GM23248 (cell line): ENCODE measurements around the gene OR10G3. TPM values are rescaled to one million over a fixed set of nuclear protein-coding genes. Genes with fewer than 3 reads are reported as not detected.

Experiments used
- DNase-seq: peaks from one replicate; pipeline ENCODE4 v3.0.0-alpha.2; 2015
- H2AFZ ChIP-seq: fragments of 200-600 bp; sonication (generic); 2 replicates; pipeline ENCODE4 v1.6.1; 2016; ENCODE audit warnings: antibody characterized with exemption
- H3F3A ChIP-seq: fragments of 200-600 bp; sonication (generic); 2 replicates; pipeline ENCODE4 v1.6.1; 2016; ENCODE audit warnings: mild to moderate bottlenecking, antibody characterized with exemption, mixed run types; ENCODE audit not compliant: insufficient read depth
- H3K27ac ChIP-seq: fragments of 200-600 bp; sonication (generic); 2 replicates; pipeline ENCODE4 v1.5.1; 2016; ENCODE audit warnings: mild to moderate bottlenecking
- H3K27me3 ChIP-seq: fragments of 200-600 bp; sonication (generic); replicated peaks from 2 replicates; pipeline ENCODE4 v1.6.1; 2016; ENCODE audit warnings: mild to moderate bottlenecking; ENCODE audit not compliant: insufficient read depth
- H3K36me3 ChIP-seq: fragments of 200-600 bp; sonication (generic); 2 replicates; pipeline ENCODE4 v1.6.1; 2016; ENCODE audit warnings: low read depth, mild to moderate bottlenecking
- H3K4me1 ChIP-seq: fragments of 200-600 bp; sonication (generic); 2 replicates; pipeline ENCODE4 v1.6.1; 2016; ENCODE audit warnings: mild to moderate bottlenecking; ENCODE audit not compliant: insufficient read depth
- H3K4me2 ChIP-seq: fragments of 200-600 bp; sonication (generic); one replicate; pipeline ENCODE4 v1.6.1; 2016; ENCODE audit warnings: mild to moderate bottlenecking; ENCODE audit not compliant: unreplicated experiment
- H3K4me3 ChIP-seq: fragments of 200-600 bp; sonication (generic); 2 replicates; pipeline ENCODE4 v1.5.1; 2016; ENCODE audit warnings: mild to moderate bottlenecking
- H3K79me2 ChIP-seq: fragments of 200-600 bp; sonication (generic); 2 replicates; pipeline ENCODE4 v1.6.1; 2016; ENCODE audit warnings: mild to moderate bottlenecking; ENCODE audit not compliant: insufficient read depth
- H3K9ac ChIP-seq: fragments of 200-600 bp; sonication (generic); 2 replicates; pipeline ENCODE4 v1.6.1; 2016; ENCODE audit warnings: mild to moderate bottlenecking
- H3K9me2 ChIP-seq: fragments of 200-600 bp; sonication (generic); 2 replicates; pipeline ENCODE4 v1.6.1; 2016; ENCODE audit warnings: mixed run types, mild to moderate bottlenecking, moderate library complexity; ENCODE audit not compliant: insufficient read depth
- H3K9me3 ChIP-seq: fragments of 200-600 bp; sonication (generic); one replicate; pipeline ENCODE4 v1.6.1; 2017; ENCODE audit warnings: low read depth
- H4K20me1 ChIP-seq: fragments of 200-600 bp; sonication (generic); 2 replicates; pipeline ENCODE4 v1.6.0; 2016; ENCODE audit not compliant: insufficient read depth
- EZH2 ChIP-seq: fragments of 200-600 bp; sonication (generic); IDR thresholded peaks from 2 replicates; pipeline ENCODE4 v1.6.1; 2018; ENCODE audit warnings: antibody characterized with exemption, mild to moderate bottlenecking; ENCODE audit not compliant: insufficient read depth, poor library complexity, severe bottlenecking
- EZH2phosphoT487 ChIP-seq: fragments of 200-600 bp; sonication (generic); IDR thresholded peaks from 2 replicates; pipeline ENCODE4 v1.6.1; 2018; ENCODE audit warnings: antibody characterized with exemption, moderate library complexity, mild to moderate bottlenecking, low read depth; ENCODE audit not compliant: insufficient read depth
- WGBS, 2 experiments: methylation state at CpG; one replicate each; pipeline ENCODE4 v1.1.6; 2015 to 2017; ENCODE audit warnings: low lambda C conversion rate in 2 of 2, low coverage in 1 of 2; ENCODE audit errors: missing lambda C conversion rate in 2 of 2; 5-methylcytosine and 5-hydroxymethylcytosine counted together
- in situ Hi-C: fragments of 300-500 bp; cut with MboI; formaldehyde crosslinking; loops from 2 replicates; pipeline ENCODE4 v1.15.0; 2020
- polyA plus RNA-seq: library from polyadenylated mRNA; unstranded; fragments of >200 nt; fragmentation: Nextera tagmentation; extraction: Ambion mirVana; gene quantifications from 2 replicates; pipeline ENCODE4 v1.2.1, GENCODE V29; 2016
- total RNA-seq: library from RNA; depleted of rRNA; stranded (reverse); fragments of >200 nt; shearing (Covaris generic); gene quantifications from 2 replicates; pipeline ENCODE4 v1.2.3, GENCODE V29; 2014

Gene OR10G3
- total and polyA plus RNA-seq, 2 experiments from 2014 or later = not detected

DNA sequence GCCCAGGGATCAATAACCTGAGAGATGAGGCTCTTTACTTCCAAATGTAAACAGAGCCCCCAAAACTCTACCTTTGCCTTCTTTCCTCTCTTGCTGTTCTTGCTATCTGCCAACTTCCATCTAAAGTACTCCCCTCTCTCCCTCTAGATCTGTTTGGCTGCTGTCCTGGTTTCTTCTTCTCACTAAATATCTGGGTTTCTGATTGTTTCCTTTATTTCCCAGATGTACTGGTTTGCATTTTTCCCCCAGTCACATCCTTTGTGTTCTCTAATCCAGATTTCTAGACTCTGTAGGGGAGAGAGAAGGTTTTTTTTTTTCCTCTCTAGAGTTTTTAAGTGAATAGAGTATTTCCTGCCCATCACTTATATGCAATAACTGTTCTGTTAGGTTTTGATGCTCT lies 46.6 kb downstream of the OR10G3 start:
- Histone ChIP-seq H3K9me3 (no peaks in the 10 kb centered on the region), H3K4me2 (no peak overlapping the region), H3K9me2 (no peaks in the 10 kb centered on the region), H3K27ac (no peak overlapping the region), H3K9ac (no peak overlapping the region), H3K36me3 (no peaks in the 10 kb centered on the region), H3K4me1 (no peaks in the 10 kb centered on the region), H2AFZ (no peak overlapping the region), H3K79me2 (no peaks in the 10 kb centered on the region), H3K4me3 (no peak overlapping the region), H4K20me1 (no peaks in the 10 kb centered on the region), H3K27me3 (peaks cover 63% of the 10 kb centered on the region), H3F3A (peaks cover 4% of the 10 kb centered on the region; the same call in 1 of the 2 replicates)
- no peak for DNase-seq
- in situ Hi-C loops = no loop called here
- TF ChIP-seq EZH2phosphoT487 = no peak
- TF ChIP-seq EZH2 = no peak

DNA sequence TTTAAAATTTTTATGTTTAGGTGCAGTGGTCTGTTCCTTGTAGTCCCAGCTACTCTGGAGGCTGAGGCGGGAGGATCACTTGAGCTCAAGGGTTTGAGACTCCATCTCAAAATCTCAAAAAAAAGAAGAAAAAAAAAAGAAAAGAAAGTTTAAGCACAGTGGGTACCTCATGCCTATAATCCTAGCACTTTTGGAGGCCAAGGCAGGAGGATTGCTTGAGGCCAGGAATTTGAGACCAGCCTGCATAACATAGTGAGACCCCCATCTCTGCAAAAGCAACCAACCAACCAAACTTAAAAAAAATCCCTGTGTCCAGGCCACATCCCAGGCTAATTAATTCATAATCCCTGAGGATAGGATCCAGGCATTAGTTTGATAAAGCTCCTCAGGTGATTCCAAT lies 50.4 kb downstream of the OR10G3 start:
- Histone ChIP-seq H3K9me3 (no peaks in the 10 kb centered on the region), H3K27me3 (peaks cover 26% of the 10 kb centered on the region), H3K79me2 (no peaks in the 10 kb centered on the region), H3K4me1 (no peaks in the 10 kb centered on the region), H3F3A (peaks cover 4% of the 10 kb centered on the region; the same call in 1 of the 2 replicates), H3K4me2 (no peak overlapping the region), H4K20me1 (no peaks in the 10 kb centered on the region), H3K27ac (no peak overlapping the region), H3K4me3 (no peak overlapping the region), H2AFZ (no peak overlapping the region), H3K9me2 (no peaks in the 10 kb centered on the region), H3K36me3 (no peaks in the 10 kb centered on the region), H3K9ac (no peak overlapping the region)
- WGBS, 2 experiments = 82 to 83% methylated on average over 1 of the region's 1 CpG
- in situ Hi-C loops = no loop called here
- DNase-seq = no peak
- TF ChIP-seq EZH2 (no peak), EZH2phosphoT487 (no peak)

DNA sequence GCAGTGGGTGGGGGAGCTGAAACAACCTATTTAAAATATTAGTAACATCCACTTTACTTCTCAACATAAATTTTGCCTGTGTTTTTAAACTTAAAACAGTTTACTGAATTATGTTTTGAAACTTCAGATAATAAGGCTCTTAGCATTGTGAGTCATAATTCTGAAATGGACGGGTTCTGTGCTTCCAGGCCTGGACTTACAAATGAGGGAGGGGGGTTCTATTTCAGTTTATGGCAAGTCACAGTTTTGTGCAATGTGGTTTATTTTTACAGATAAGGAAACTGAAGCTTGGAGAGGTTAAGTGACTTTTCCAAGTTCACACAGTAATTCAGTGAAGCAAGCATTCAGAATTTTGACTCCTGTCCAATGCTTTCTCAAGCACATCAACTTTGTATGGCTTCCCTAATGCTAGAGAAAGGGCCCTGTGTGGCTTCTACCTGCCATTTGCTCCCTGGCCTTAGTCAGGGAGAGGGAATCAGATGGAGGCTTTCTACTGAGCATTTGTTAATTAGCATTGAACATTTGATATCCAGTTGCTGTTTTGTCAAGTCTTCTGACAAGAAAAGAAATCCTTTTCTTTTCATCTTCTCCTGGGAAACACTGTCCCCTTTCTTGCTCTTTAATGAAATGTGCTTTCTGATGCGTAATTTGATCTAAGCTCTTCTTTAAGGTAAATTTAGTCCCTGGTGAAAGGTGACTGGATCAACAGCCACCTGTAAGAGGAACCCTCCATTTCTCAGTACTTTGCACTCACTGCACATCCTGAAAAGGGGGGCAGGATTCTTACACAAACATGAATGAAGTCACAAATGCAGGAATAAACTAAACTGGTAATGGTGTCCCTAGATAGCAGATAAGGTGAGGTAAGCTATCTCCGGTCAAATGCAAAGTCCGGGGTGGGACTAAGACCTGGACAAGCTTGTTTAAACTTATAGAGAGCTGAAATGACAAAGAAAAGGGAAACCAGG lies 51.2 kb downstream of the OR10G3 start:
- WGBS, 2 experiments = 61 to 62% methylated on average over 4 of the region's 4 CpGs
- DNase-seq = no peak
- Histone ChIP-seq H3K9me3 (no peaks in the 10 kb centered on the region), H3K4me3 (no peak overlapping the region), H3K9ac (no peak overlapping the region), H3K4me2 (no peak overlapping the region), H3K4me1 (no peaks in the 10 kb centered on the region), H3K79me2 (no peaks in the 10 kb centered on the region), H4K20me1 (no peaks in the 10 kb centered on the region), H3K36me3 (no peaks in the 10 kb centered on the region), H3K27ac (no peak overlapping the region), H3F3A (peaks cover 4% of the 10 kb centered on the region; the same call in 1 of the 2 replicates), H2AFZ (no peak overlapping the region), H3K9me2 (no peaks in the 10 kb centered on the region), H3K27me3 (peaks cover 18% of the 10 kb centered on the region)
- TF ChIP-seq EZH2phosphoT487 (no peak), EZH2 (no peak)
- in situ Hi-C loops = no loop called here

DNA sequence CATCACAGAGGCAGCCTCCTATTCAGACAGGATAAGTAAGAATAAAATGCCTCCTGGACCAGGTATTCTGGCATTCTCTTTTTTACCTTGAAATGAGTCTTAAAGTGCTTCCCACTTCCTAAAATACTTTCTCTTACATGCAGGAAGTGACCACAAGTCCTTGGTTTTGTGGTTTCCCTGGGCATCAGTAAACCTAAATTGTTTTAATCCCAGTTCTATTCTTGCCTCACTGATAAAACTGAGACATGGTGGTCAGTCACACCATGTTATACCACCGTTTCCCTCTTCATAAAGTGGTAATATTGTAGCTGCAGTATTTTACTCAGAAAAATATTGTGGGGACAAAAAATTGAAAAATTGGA lies 52.6 kb downstream of the OR10G3 start:
- Histone ChIP-seq H3K4me2 (no peak overlapping the region), H3K4me3 (no peak overlapping the region), H3K79me2 (no peaks in the 10 kb centered on the region), H3K9ac (no peak overlapping the region), H3K27ac (no peak overlapping the region), H3K9me3 (no peaks in the 10 kb centered on the region), H2AFZ (no peak overlapping the region), H3K27me3 (peaks cover 10% of the 10 kb centered on the region; the same call in 1 of the 2 replicates), H3F3A (peaks cover 4% of the 10 kb centered on the region; the same call in 1 of the 2 replicates), H4K20me1 (no peaks in the 10 kb centered on the region), H3K36me3 (no peaks in the 10 kb centered on the region), H3K4me1 (no peaks in the 10 kb centered on the region), H3K9me2 (no peaks in the 10 kb centered on the region)
- in situ Hi-C loops = no loop called here
- TF ChIP-seq EZH2phosphoT487 (no peak), EZH2 (no peak)
- WGBS, 2 experiments = 32 to 33% methylated on average over 1 of the region's 1 CpG
- no peak for DNase-seq
